IPS-NIHi7 (cell line): ENCODE measurements around the gene MACROD2.
"Not testable (repeated sequence)": the region's sequence is repeated elsewhere in the genome, so short reads cannot be mapped to it uniquely, and the experiment has no call there.

Experiments used
- DNase-seq: peaks from one replicate; pipeline ENCODE4 v3.0.0; 2012; ENCODE audit warnings: mixed read lengths; ENCODE audit errors: extremely low spot score

Gene MACROD2

GRCh38 chr20:14191559-14191958 is 196.2 kb downstream of the MACROD2 start:
- DNase-seq, result no peak

- DNase-seq, result peak; percentile 54
These were observed 198.1 kb downstream of the MACROD2 start for GRCh38 chr20:14193443-14193842.

GRCh38 chr20:14193885-14194284 is 198.6 kb downstream of the MACROD2 start:
- DNase-seq, result peak; percentile 61

GRCh38 chr20:14197097-14197496 is 201.8 kb downstream of the MACROD2 start:
- DNase-seq, result no peak

- DNase-seq, result no peak
These were observed 203.1 kb downstream of the MACROD2 start for GRCh38 chr20:14198416-14198815.

- no peak for DNase-seq
These were observed 203.8 kb downstream of the MACROD2 start for GRCh38 chr20:14199111-14199510.

- no peak for DNase-seq
These were observed 208.3 kb downstream of the MACROD2 start for GRCh38 chr20:14203657-14204056.

GRCh38 chr20:14207591-14207990 is 212.3 kb downstream of the MACROD2 start:
- DNase-seq, result no peak

- no peak for DNase-seq
These were observed 213.6 kb downstream of the MACROD2 start for GRCh38 chr20:14208956-14209355.

- DNase-seq, result no peak
These were observed 214.8 kb downstream of the MACROD2 start for GRCh38 chr20:14210146-14210545.

- no peak for DNase-seq
These were observed 218.7 kb downstream of the MACROD2 start for GRCh38 chr20:14214046-14214445.

GRCh38 chr20:14215880-14216279 is 220.6 kb downstream of the MACROD2 start:
- DNase-seq, result not testable (repeated sequence)

- DNase-seq, result peak; percentile 46
These were observed 224.6 kb downstream of the MACROD2 start for GRCh38 chr20:14219801-14220461.

- DNase-seq, result no peak
These were observed 225.7 kb downstream of the MACROD2 start for GRCh38 chr20:14220986-14221385.

GRCh38 chr20:14223806-14224205 is 228.5 kb downstream of the MACROD2 start:
- DNase-seq, result no peak

- DNase-seq, result not testable (repeated sequence)
These were observed 231.0 kb downstream of the MACROD2 start for GRCh38 chr20:14226051-14227049.

- no peak for DNase-seq
These were observed 237.3 kb downstream of the MACROD2 start for GRCh38 chr20:14232650-14233049.

- no peak for DNase-seq
These were observed 239.5 kb downstream of the MACROD2 start for GRCh38 chr20:14234666-14235295.

- no peak for DNase-seq
These were observed 240.0 kb downstream of the MACROD2 start for GRCh38 chr20:14235355-14235754.

GRCh38 chr20:14245368-14245970 is 250.2 kb downstream of the MACROD2 start:
- DNase-seq, result no peak

GRCh38 chr20:14259689-14260088 is 264.4 kb downstream of the MACROD2 start:
- DNase-seq, result no peak

- DNase-seq, result no peak
These were observed 265.1 kb downstream of the MACROD2 start for GRCh38 chr20:14260367-14260766.
